ENCODE results near the gene CDH22.

Gene CDH22

DNA sequence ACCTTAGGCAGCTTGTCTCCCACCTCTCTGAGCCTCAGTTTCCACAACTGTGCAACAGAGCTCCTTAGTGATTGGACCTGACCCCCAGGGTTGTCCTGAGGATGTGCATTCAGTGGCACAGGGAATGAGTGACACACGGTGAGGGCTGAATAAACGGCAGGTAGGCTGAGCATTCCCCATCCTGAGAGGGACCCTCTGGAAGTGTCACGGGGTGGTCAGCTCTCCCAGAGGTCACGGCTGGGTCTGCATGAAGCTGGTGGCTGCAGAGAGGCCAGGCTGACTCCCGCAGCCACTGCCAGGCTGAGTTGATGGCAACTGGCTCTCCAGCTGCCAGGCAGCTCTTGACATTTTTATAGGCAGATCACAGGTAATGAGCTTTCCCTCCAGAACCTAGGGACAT lies 147.6 kb downstream of the CDH22 start:
- DNase-seq = no peak

DNA sequence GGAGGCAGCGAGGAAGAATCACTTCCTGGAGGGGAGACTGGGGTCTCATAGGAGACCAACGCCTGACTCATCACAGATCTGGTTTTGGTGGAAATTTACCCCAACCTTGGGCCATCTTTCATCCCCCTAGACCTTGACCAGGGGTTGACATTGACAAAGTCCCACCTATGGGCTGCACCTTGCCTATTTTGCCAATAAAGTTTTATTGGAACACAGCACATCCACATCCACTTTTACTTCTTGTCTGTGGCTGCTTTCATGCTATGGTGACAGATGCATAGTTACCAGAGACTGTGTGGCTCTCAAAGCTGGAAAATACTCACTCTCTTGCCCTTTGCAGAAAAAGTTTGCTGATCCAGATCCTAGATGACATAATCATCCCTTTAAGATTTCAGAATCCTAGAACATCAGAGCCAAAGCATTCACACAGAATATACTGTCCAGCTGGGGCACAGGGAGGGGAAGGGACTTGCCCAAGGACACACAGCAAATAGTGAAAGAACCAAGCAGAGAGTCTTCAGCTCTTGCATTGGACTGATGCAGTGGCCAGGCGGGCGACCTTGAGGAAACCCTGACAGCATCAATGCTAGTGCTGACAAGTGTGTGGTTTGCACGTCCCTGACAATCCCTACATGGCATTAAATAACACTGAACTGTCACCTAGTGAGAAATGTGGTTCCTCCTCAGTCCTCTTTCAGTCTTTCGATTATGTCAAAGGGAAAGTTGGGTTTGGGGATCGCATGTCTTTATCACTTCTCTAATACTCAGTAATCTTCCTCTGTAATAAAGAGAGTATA lies 149.0 kb downstream of the CDH22 start:
- peak; percentile 10 for DNase-seq

DNA sequence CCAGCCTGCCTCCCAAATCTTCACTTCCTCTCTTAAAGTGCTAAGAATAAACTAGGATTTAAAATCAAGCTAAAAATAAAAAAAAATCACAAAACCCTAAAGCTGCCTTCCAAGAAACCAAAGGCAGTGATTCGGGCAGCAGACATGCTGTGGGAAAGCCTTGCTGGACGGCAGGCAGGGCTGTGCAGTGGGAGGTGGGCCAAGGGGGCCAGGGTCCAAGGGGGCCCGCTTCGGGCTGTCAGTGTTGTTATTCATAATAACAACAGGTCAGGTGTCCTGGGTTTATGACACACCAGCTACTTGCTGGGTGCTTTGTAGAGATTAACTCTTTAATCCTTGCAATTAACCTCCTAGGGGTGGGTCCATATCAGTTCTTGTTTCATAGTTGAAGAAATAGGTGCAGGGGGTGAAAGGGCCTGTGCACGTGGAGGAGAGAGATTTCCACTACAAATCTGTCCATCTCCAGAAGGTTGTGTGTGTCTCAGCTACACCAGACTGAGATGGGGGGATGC lies 149.8 kb downstream of the CDH22 start:
- DNase-seq = no peak

DNA sequence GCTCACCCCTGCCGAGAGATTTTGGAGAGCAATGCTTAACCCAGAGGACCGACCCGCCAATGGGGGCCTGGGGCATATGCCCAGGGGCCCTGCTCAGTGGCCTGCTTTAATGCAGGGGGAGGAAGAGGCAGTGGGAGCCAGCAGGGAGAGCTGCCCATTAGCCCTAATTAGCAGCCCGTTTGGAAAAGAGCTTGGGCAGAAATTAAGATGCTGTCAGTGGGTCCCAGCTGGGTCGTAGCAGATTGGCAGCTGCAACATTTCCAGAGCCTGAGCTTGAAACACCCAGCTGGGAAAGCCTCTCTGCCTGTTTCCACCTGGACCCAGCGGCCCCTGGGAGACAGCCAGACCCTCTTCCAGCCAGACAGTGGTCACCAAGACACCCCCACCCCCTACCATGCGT lies 150.7 kb downstream of the CDH22 start:
- no peak for DNase-seq

DNA sequence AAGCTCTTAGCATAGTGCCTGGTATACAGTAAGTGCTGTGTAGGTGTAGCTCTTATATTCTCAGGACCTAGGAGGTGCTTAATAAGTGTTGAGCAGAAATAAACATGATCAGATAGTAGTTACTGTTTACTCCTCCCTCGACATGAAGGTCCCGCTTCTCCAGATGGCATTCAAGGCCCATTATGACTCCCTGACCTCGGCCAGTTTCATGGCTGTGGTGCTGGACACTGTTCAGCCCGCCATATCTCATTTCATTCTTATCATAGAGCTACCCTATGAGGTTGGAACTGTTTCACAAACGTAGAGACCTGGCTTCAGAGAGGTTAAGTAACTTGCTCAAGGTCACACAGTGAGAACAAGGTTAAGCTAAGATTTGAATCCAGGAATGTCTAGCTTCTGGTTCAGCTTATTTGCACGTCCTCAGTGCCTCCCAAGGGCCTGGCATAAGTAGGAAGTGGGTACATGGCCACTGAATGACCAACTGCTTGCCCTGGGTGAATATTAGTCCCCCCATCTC lies 151.2 kb downstream of the CDH22 start:
- no peak for DNase-seq

DNA sequence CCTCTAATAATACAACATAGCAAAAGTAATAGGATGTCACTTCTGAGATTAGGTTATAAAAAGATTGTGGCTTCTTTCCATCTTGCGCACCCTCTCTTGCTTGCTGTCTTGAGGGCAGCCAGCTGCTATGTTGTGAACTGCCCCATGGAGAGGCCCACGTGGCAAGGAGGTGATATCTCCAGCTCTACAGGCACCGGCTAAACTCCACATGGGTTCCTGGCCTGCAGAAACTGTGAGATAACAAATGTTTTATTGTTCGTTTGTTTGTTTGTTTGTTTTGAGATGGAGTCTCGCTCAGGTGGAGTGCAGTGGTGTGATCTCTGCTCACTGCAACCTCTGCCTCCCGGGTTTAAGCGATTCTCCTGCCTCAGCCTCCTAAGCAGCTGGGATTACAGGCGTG lies 152.2 kb downstream of the CDH22 start:
- DNase-seq = no peak

DNA sequence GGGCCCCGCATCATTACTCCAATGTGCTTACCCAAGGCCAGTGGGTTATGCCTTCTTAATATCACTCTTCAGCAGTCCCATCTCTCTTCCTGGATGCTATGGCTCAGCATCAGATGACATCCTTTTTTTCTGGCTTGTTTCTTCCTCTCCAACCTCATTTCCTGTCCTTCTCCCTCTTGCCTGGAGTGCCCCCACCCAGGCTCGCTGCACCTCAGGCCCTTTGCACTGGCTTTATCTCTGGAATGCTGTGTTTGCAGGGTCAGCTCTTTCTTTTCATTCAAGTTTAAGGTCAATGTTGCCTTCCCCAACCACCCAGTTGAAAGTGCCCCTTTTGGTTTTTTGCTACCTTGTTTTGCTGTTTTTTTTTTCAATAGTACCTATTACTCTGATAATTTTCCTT lies 153.5 kb downstream of the CDH22 start:
- no peak for DNase-seq

DNA sequence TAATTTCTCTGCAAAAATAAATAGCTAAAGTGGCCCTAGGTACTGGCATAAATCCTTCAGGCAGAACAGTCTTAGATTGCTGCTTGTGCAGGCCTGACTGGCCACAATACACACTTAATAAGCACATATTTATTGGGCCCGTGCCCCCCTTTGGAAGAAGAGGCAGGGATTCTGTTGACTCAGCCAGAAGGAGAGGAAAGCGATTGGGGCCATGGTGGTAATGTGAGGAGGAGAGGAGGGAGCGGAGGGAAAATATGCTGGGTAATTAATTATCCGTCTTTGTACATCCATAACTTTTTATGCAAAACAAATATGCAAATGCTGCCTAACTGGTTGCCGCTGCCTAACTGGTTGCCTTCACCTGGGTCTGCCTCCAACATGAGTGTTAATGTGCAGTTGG lies 154.0 kb downstream of the CDH22 start:
- DNase-seq = no peak

DNA sequence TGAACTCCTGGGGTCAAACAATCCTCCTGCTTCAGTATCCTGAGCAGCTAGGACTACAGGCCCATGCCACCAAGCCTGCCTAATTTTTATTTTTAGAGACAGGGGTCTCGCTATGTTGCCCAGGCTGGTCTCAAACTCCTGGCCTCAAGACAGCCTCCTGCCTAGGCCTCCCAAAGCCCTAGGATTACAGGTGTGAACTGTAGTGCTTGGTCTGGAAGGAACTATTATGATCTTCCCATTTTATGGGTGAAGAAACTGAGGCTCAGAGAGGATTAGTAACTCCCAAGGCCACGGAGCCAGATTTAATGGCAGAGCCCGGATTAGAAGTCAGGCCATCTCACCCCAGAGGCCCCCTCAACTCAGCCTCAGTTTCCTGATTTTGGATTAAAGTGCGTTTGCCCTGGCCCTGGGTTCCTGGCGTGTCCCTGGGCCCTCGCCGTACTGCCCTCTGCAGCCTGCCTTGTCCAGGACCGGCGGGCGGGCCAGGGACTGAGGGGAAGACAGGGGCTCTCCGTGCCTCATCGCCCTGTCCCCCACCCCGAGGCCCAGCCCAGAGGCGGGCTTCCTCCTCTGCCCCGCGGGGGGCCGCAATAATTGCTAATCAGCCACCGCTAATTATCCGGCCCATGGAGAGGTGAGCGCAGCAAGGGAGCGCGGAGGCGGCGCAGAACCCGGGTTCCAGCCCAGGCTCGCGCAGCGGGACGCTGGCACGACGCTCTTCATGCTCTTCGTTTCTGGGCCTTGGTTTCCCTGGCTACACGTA lies 155.3 kb downstream of the CDH22 start:
- DNase-seq = no peak

DNA sequence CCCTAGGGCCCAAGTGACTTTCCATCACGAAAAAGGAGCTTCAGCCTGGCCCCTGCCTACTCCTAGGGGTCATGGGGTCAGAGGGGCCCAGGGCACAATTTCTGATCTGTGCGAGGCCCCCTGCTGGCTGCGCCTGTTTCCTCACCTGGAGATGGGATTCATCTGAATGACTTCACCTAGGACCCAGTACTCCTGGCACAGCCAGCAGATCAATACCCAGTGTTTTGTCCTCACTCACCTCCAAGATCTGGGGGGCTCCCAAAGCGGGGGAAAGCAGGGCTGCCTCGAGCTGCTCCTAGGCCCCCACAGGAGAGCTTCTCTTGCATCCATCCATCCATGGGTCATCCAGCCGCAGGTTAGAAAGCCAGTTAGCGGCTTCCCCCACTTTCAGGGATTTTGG lies 156.4 kb downstream of the CDH22 start:
- no peak for DNase-seq

DNA sequence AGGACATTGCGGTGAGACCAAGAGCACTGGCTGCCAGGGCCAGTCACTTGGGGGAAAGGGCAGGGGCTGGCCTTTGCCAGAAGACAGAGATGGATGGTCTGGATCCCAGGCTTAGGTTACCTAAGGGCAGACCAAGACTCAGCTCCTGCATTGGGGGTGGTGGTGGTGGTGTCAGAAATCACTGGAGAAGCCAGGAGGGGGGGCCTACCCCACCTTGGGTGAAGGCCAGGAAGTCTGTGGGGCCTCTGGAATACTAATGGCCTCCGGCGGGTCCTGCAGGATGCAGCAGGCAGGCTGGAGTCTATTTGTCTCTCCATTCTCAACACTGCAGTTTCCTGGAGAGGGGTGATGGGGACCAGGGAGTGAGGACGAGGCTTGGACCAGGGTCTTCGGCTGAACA lies 157.4 kb downstream of the CDH22 start:
- DNase-seq = no peak

DNA sequence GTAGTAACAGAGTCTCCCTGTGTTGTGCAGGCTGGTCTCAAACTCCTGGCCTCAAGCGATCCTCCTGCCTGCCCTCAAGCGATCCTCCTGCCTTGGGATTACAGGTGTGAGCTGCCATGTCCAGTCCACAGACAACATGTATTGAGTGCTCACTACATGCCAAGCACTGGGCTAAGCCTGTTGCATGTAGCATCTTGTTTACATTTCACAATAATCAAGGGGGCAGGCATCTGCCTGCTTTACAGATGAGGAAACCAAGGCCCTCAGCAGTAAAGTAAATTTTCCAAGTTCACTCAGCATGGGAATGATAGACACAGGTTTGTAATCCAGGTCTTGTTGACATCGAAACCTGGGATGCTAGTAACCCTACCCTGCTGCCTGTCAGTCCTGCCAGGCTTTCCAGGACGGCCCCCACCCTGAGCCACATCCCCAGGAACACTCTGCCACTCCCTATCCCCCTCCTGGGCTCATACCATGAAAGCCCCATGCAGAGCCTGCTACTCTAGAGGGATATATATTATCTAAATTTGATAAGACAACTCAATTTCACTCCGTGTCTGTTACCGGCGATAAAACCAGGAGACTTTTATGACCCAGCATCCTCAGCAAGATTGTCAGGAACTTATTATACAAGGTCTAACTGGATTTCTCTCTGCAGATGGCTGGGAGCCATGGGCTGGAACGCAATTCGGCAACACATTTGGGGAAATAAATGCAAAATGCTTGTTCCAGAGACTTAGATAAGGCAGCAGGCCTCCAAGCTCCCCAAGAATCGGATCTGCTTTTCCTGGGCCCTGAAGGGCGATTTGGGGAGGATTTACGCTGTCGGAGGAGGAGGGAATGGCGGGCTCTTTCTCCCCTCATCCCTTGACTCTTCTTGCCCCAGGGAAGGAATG lies 159.7 kb downstream of the CDH22 start:
- no peak for DNase-seq

DNA sequence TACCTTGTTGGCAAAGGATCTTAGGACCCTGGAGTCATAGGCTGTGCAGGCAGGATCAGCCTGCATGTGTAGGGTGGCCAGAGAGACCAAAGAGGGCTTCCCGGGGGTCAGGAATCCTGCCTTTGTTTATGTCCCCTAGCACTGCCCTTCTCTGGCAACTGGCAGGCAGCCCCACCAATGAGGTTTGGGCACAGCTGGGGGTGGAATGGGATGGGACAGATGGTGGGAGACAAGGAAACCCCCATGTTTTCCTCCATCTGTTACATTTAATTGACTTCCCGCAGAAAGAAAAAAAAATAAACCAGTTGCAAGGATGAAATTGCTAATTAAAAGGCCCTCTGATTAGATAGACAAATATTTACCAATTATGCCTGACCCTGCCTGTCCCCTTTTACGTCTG lies 162.6 kb downstream of the CDH22 start:
- DNase-seq = no peak

DNA sequence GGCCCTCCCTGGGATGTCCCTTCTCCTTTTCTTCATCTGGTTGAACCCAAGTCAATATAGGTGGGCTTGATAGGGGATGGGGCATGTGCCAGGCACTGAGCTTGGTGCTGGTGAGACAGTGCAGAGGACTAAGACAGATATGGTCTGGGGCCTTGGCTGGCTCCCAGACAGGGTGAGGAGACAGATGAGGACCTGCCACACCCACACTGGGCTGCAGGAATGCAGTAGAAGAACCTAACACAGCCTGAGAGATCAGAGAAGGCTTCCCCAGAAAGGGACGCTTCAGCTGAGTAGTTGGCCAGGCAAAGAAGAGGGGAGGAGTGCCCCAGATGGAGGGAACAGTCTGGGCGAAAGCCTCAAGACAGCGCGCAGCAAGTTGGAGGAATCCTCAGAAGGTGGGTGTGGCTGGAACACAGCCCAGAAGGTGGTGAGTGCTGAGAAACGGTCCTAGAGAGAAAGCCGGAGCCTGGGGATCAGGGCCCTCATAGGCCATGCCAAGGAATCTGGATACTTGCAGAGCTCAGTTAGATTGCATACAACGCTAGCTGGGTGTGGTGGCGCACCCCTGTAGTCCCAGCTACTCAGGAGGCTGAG lies 163.8 kb downstream of the CDH22 start:
- DNase-seq = no peak

DNA sequence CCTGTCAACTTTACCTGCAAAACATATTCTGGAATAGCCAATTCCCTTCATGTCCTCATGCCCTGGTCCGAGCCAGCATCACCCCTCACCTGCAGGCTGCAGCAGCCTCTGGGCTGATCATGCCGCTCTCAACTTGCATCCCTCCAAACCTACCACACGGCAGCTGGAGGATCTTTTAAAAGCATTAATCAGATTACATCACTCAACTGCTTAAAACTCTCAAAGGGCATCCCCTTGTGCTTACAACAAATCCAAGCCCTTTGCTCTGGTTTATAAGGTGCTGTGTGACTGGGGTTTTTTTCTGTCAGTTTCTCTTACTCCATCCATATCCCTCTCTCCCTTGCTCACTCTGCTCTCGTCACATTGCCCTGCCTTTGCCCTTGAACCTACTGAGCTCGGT lies 166.2 kb downstream of the CDH22 start:
- no peak for DNase-seq

DNA sequence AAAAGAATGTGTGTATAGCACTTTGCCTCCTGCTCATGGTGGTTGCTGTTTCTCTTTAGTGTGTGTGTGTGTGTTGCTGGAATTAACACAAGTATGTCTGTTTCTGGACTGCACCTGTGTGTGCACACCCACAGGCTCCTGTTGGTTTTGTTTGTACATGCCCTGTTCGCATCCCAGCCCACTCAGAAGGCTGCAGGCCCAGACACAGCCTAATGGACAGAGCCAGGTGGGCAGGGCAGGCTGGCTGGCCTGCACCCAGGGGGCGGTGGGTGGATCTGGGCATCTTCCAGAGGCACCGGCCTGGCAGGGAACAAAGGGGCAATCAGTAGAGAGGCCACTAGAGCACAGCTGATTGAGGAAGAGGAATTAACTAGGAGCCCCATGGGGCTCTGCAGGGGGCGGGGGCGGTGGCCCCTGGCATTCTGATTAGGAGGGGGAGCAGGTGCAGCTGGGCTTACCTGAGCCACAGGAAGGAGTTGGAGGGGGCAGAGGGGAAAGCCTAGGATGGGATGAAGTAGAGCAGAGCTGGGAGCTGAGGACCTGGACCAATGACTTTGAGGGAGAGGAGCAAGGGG lies 168.3 kb downstream of the CDH22 start:
- no peak for DNase-seq

DNA sequence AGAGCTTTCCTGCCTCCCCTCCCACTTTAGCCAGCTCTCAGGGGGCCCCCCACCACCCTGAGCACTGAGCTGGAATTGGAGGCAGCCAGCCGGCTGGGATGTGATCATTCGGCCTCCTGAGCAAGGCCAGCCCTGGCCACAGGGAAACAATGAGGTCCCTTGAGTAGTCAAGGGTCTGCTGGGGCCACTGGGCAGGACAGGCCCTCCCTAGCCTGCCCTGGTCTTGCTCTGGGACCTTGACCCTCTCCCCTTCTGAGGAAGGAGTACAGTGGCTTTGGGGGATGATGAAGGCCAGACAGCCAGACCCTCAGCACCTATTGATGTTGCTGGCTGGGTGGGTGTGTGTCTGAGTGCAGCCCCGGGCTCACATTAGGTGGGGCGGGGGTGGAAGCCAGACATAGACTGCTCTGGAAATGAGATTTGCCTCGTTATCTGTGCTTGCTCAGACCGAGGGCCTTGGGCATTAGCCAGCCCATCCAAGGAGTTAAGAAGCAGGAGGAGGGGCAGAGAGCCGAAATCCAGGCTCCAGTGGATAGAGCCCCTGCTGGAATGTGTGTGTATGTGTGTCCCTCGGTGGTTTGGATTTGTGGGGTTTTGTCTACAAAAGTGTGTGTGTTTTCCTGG lies 168.9 kb downstream of the CDH22 start:
- DNase-seq = no peak

DNA sequence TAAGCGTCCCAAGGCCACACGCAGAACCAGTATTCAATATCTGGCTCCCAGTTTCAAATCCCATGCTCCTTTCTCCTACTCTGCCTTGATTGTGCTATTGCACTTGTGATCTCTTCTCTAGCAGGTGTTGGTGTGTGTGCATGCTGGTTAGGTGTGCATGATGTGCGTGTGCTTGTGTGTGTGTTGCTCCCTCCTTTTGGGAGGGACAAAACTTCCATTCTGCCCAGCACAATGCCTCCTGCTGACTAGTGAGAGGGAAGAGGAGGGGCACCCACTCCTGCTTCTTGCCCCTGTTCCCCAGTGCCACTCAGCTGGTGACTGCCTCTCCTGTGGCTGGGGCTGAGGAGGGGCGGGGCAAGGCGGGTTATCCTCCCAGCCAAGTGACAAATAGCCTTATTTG lies 170.5 kb downstream of the CDH22 start:
- no peak for DNase-seq

DNA sequence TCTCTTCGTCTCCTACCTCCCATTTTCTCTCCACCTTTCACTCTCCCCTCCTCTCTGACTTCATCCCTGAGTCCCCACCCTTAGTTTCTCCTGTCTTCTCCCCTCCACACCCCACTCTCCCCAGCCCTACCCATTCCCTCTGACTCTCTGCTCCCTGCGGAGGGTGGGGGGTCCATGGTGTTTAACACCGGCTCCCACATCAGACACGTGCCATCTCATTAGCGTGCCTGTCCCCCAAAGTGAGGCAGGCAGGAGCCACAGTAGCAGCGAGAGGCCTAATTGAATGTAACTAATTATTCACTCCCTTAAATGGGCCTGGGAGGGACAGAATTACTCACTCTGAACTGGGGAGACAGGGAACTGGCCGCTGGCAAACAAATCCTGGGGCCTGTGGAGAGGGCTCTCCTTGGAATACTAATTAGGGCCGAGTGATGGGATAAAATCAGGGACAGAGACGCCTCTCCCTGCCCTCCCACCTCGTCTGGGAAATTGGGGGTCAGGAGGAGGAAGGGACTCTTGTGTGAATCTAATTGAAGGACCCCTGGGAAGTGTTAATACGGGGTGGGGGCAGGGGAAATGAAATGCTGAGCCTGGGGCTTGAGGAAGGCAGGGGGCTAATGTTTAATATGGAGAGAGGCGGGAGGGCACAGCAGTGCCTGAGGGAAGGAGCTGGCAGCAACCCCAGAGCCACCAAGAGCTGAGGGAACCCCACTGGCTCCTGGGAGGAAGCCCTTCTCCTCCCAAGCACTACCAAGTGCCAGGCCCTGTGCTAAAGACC lies 172.3 kb downstream of the CDH22 start:
- DNase-seq = no peak

DNA sequence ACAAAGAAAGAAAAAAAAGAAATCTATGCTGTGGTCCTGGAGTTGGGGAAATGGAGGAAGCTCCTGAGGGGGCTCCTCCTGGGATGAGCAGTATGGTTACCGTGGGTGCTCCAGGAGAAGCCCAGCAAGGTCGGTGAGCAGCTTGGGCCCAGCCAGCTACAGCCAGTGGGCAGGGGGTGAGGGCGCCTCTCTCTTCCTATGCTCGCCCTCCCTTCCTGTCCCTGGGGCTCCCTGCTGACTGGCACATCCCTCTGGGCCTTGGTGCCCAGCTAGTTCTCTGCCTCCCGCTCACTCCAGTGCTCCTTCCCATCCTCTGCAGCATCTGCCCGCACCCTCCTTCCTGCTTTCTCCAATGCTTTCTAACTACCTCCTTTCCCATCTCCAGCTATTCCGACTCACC lies 173.6 kb downstream of the CDH22 start:
- no peak for DNase-seq
